Thymus (tissue), 11 donors: ENCODE measurements around the gene CES5A. TPM values are rescaled to one million over a fixed set of nuclear protein-coding genes. Genes with fewer than 3 reads are reported as not detected.
"Not testable (repeated sequence)": the region's sequence is repeated elsewhere in the genome, so short reads cannot be mapped to it uniquely, and the experiment has no call there.

ENCODE experiments used
- DNase-seq, 9 donors: peaks; one replicate each; pipeline ENCODE4 v3.0.0-alpha.2; 2013; ENCODE audit warnings: low spot score in 9 of 9, low read depth in 6 of 9, missing footprints in 1 of 9
- H3K27ac ChIP-seq, 2 donors: one replicate each; pipeline ENCODE4 v1.5.1; 2013; ENCODE audit warnings: control low read depth in 1 of 2, low read depth in 1 of 2, low read length in 1 of 2, mild to moderate bottlenecking in 1 of 2, moderate library complexity in 1 of 2
- H3K27me3 ChIP-seq, 2 donors: one replicate each; pipeline ENCODE4 v1.5.1; 2013; ENCODE audit warnings: low read length in 1 of 2; ENCODE audit not compliant: control insufficient read depth in 2 of 2, insufficient read depth in 1 of 2
- H3K36me3 ChIP-seq, 2 donors: one replicate each; pipeline ENCODE4 v1.5.1; 2013; ENCODE audit warnings: low read length in 1 of 2, mild to moderate bottlenecking in 1 of 2, moderate library complexity in 1 of 2; ENCODE audit not compliant: control insufficient read depth in 2 of 2, insufficient read depth in 2 of 2
- H3K4me1 ChIP-seq, 2 donors: one replicate each; pipeline ENCODE4 v1.5.1; 2013; ENCODE audit warnings: low read length in 2 of 2; ENCODE audit not compliant: control insufficient read depth in 2 of 2, insufficient read depth in 2 of 2
- H3K4me3 ChIP-seq, 2 donors: one replicate each; pipeline ENCODE4 v1.5.1; 2013; ENCODE audit warnings: low read length in 2 of 2, control low read depth in 1 of 2, mild to moderate bottlenecking in 1 of 2
- H3K9me3 ChIP-seq, 2 donors: one replicate each; pipeline ENCODE4 v1.5.1; 2013; ENCODE audit warnings: low read length in 1 of 2, mild to moderate bottlenecking in 1 of 2; ENCODE audit not compliant: control insufficient read depth in 2 of 2, insufficient read depth in 1 of 2
- WGBS: extraction: QIAGEN DNeasy Blood & Tissue Kit; methylation state at CpG from one replicate; pipeline ENCODE4 v1.1.7; 2013; 5-methylcytosine and 5-hydroxymethylcytosine counted together
- polyA plus RNA-seq: library from polyadenylated mRNA; stranded (reverse); fragments of 200-250 nt; gene quantifications from one replicate; pipeline ENCODE4 v1.2.3, GENCODE V29; 2013
- total RNA-seq: library from RNA; stranded (reverse); fragments of 120-200 nt; gene quantifications from one replicate; pipeline ENCODE4 v1.2.4, GENCODE V29; 2013
- donor health status: healthy.

The CES5A gene
- total and polyA plus RNA-seq, 2 donors = 0.09 to 1.1 TPM

GRCh38 chr16:55812951-55813350, 62.2 kb downstream of the CES5A start:
- no peak overlapping the region for H3K27ac ChIP-seq
- WGBS = 49% methylated on average over 2 of the region's 2 CpGs
- H3K4me1 ChIP-seq = no peaks in the 10 kb centered on the region
- no peaks in the 10 kb centered on the region for H3K27me3 ChIP-seq
- no peaks in the 10 kb centered on the region for H3K36me3 ChIP-seq
- no peaks in the 10 kb centered on the region for H3K9me3 ChIP-seq
- no peak overlapping the region for H3K4me3 ChIP-seq
- no peak for DNase-seq

- DNase-seq = no peak
- WGBS = 65% methylated on average over 4 of the region's 4 CpGs
- Histone ChIP-seq H3K27me3 (no peaks in the 10 kb centered on the region), H3K4me1 (no peaks in the 10 kb centered on the region), H3K27ac (no peak overlapping the region), H3K36me3 (no peaks in the 10 kb centered on the region), H3K4me3 (no peak overlapping the region), H3K9me3 (no peaks in the 10 kb centered on the region)
Measured at GRCh38 chr16:55811811-55812210, 63.4 kb downstream of the CES5A start.

GRCh38 chr16:55810451-55810961, 64.7 kb downstream of the CES5A start:
- H3K27ac ChIP-seq = no peak overlapping the region
- no peaks in the 10 kb centered on the region for H3K27me3 ChIP-seq
- H3K4me3 ChIP-seq = no peak overlapping the region
- H3K36me3 ChIP-seq = no peaks in the 10 kb centered on the region
- no peaks in the 10 kb centered on the region for H3K9me3 ChIP-seq
- H3K4me1 ChIP-seq = no peaks in the 10 kb centered on the region
- no peak for DNase-seq
- 78% methylated on average over 8 of the region's 8 CpGs for WGBS

- Histone ChIP-seq H3K4me1 (no peaks in the 10 kb centered on the region), H3K4me3 (no peak overlapping the region), H3K36me3 (no peaks in the 10 kb centered on the region), H3K9me3 (no peaks in the 10 kb centered on the region), H3K27me3 (no peaks in the 10 kb centered on the region), H3K27ac (no peak overlapping the region)
- WGBS = 93% methylated on average over 4 of the region's 4 CpGs
- no peak for DNase-seq
Measured at GRCh38 chr16:55809851-55810250, 65.3 kb downstream of the CES5A start.

- Histone ChIP-seq H3K27me3 (no peaks in the 10 kb centered on the region), H3K27ac (no peak overlapping the region), H3K9me3 (no peaks in the 10 kb centered on the region), H3K4me1 (no peaks in the 10 kb centered on the region), H3K36me3 (no peaks in the 10 kb centered on the region), H3K4me3 (no peak overlapping the region)
- DNase-seq = no peak
- 69% methylated on average over 5 of the region's 5 CpGs for WGBS
Measured at GRCh38 chr16:55809386-55809785, 65.8 kb downstream of the CES5A start.

- H3K4me1 ChIP-seq, DNase-seq, H3K4me3 ChIP-seq, H3K36me3 ChIP-seq, H3K9me3 ChIP-seq, H3K27ac ChIP-seq, H3K27me3 ChIP-seq: not testable (repeated sequence)
- WGBS = no CpG with 5 or more reads among the region's 1 CpG
Measured at GRCh38 chr16:55808286-55808685, 66.9 kb downstream of the CES5A start.

- H3K27ac ChIP-seq, H3K9me3 ChIP-seq, H3K4me3 ChIP-seq, DNase-seq, H3K4me1 ChIP-seq, H3K36me3 ChIP-seq, H3K27me3 ChIP-seq: not testable (repeated sequence)
- no CpG with 5 or more reads among the region's 6 CpGs for WGBS
Measured at GRCh38 chr16:55805104-55805503, 70.1 kb downstream of the CES5A start.

GRCh38 chr16:55803681-55804080, 71.5 kb downstream of the CES5A start:
- DNase-seq, H3K27ac ChIP-seq, H3K36me3 ChIP-seq, H3K4me3 ChIP-seq, H3K4me1 ChIP-seq, H3K9me3 ChIP-seq, H3K27me3 ChIP-seq: not testable (repeated sequence)
- no CpG with 5 or more reads among the region's 8 CpGs for WGBS
